Measurements from ENCODE around the gene CHD9NB.
"Not testable (repeated sequence)": the region's sequence is repeated elsewhere in the genome, so short reads cannot be mapped to it uniquely, and the experiment has no call there.

Gene CHD9NB

GRCh38 chr16:53055541-53056391 lies 3.1 kb upstream of the CHD9NB start:
- peak; percentile 64 for DNase-seq

- DNase-seq: peak; percentile 92
Measured at GRCh38 chr16:53054670-53055485, 2.2 kb upstream of the CHD9NB start, which contains the start of gene CHD9. Gene CHD9, plus strand, starts transcription at chr16:53054991. Its CDS starts 101,099 bp downstream, at chr16:53156090.

DNA sequence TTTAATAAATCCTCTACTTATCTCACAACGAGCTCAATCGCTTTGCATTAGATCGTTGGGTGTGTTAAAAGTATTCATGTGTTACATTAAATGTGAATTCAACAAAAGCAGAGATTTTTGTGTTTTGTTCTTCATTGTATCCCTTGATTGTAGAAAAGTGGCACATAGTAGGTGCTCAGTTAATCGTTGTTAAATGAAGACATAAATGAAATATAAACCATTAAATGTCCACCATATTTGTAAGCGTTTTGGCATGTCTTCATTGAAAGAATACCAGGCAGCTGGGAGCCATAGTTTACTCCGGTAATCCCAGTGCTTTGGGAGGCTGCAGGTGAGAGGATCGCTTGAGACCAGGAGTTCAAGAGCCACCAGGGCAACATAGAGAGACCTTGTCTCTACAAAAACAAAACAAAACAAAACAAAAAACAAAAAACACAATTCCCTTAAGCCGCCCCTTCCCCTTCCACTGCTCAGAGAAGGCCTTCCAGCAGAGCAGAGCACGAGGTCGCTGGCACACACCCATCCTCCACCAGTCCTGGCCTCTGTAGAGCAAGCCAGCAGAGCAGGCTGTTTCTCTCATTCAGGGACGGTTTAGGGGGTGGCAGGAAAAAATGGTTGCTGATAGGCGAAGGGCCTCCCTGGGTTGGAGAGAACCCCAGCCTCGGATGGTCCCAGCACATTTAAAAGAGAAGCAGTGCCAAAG lies 1.4 kb upstream of the CHD9NB start:
- DNase-seq: peak; percentile 77

GRCh38 chr16:53051255-53051654 lies 1.4 kb downstream of the CHD9NB start:
- not testable (repeated sequence) for DNase-seq

DNA sequence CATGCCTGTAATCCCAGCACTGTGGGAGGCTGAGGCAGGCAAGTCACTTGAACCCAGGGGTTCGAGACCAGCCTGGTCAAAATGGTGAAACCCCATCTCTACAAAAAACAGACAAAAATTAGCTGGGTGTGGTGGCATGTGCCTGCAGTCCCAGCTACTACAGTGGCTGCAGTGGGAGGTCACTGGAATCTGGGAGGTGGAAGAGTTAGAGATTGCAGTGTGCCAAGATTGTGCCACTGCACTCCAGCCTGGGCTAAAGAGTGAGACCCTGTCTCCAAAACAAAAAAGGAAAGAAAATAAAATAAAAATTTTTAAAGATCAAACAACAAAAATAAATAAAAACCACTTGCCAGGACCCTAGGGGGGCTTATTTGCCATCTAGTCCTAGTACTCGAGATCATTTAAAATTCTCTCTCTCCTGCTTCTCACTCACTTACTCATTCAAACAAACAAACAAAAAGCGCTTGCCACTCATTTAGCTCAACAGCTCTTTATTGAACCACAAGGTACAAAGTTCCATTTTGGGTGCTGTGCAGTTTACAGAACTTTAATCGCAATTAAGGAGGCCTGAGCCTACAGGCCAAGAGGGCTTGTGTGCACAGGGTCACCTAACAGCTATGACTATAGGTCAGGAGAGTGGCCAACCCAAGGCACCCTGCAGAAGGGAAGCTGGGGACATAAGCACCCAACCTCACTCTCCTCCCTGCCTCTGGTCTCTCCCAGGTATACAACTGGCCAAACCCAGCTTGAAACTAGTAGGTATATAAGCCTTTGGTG lies 4.4 kb downstream of the CHD9NB start:
- no peak for DNase-seq

GRCh38 chr16:53047515-53047914 lies 5.2 kb downstream of the CHD9NB start:
- DNase-seq: not testable (repeated sequence)

DNA sequence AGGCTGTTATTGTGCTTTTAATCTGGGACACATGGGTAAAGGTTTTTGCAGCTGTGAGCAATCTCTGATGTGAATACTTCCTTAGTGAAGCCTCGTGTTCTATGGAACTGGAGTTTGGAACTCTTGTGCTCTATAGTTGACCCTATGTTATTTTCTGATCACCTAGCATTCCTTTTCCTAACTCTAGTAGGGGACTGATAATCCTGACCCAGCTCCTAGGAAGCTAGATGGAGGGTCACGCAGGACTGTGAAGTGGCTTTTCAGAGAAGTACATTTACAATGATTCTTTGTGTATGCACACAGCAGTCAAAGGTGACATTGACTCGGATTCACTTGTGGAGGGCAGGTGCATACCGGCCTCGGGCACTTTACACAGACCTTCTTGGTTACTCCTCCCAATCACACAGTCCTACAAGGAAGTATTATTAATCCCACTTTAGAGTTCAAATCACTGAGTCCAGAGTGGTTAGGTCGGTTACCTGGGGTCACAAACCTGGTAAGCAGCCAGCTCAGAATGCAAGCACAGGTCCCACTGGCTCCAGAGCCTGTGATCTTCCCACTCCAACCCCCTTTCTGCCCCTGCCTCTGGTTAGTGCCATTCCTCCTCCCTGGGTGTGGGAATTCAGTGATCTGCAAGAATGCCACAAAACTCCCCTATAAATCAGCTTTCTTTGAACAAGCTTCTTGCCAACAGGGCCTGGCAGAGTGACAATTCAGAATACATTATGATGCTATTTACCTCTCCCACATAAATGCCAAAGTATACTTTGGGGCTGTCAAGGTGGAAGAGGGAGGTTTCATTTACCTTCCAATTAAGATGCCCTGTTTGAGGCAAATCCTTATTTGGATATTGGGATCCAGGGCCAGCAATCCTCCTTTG lies 7.1 kb downstream of the CHD9NB start:
- DNase-seq: no peak

GRCh38 chr16:53043986-53044601 lies 8.6 kb downstream of the CHD9NB start:
- peak; percentile 69 for DNase-seq

DNA sequence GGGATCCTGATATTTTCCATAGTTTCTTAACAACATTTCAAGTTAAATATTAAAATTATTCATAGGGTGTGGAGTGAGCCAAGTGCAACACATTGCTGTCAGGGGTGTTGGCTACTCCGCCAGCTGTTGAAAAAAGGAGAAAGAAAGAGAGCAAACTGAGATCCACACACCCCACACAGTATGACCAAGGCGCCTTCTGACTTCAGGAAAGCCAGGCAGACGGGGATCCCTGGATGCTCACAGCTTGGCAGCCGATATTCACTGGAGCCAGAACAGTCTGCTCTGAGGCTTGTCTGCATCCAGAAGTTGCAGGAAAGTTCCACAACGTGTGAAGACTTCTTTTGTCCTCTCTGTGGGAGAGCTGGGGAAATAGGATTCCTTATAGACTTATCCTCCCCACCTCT lies 9.3 kb downstream of the CHD9NB start:
- peak; percentile 75 for DNase-seq

GRCh38 chr16:53042235-53042701 lies 10.4 kb downstream of the CHD9NB start:
- DNase-seq: no peak

- DNase-seq: peak; percentile 94
Measured at GRCh38 chr16:53041320-53042051, 11.2 kb downstream of the CHD9NB start.

DNA sequence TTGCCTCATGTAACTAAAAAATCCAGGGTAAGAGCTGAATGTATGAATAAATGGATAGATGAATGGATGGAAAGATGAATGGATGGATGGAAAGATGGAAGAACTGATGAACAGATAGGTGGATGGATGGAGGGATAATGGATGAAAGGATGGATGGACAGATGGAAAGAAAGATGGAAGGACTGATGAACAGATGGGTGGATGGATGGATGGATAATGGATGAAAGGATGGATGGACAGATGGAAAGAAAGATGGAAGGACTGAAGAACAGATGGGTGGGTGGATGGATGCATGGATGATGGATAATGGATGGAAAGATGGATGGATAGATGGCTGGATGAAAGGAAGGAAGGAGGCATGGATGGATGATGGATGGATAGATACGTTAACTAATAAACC lies 11.9 kb downstream of the CHD9NB start:
- no peak for DNase-seq

DNA sequence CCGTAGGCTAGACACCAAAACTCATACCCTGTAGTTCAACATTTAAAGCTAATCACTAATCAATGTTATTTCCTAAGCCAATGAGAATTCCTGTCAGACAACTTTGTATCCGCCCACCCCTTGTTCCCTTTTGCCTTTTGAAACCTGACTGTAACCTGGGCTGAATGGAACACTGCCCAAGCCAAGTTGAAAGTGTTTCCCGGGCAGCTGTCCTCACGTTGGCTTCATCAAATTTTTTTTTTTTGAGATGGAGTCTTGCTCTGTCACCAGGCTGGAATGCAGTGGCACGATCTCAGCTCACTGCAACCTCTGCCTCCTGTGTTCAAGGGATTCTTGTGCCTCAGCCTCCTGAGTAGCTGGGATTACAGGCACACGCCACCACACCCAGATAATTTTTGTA lies 16.0 kb downstream of the CHD9NB start:
- DNase-seq: not testable (repeated sequence)

DNA sequence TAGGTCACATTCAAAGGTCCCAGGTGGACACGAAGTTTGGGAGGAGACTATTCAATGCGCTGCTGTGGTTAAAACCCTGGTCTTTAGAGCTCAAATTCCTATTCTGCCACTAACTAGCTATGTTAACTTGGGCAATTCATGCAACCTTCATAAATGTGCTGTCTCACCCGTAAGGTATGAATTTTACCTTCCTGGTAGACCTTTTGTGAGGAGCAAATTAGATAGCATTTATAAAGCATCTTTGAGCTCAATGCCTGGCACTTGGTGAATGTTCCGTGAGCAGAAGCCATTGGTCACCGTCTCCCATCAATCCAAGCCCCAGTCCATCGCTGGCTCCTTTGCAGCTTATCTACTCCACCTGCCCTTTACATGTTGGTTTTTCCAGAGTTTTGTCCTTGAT lies 16.6 kb downstream of the CHD9NB start:
- no peak for DNase-seq

DNA sequence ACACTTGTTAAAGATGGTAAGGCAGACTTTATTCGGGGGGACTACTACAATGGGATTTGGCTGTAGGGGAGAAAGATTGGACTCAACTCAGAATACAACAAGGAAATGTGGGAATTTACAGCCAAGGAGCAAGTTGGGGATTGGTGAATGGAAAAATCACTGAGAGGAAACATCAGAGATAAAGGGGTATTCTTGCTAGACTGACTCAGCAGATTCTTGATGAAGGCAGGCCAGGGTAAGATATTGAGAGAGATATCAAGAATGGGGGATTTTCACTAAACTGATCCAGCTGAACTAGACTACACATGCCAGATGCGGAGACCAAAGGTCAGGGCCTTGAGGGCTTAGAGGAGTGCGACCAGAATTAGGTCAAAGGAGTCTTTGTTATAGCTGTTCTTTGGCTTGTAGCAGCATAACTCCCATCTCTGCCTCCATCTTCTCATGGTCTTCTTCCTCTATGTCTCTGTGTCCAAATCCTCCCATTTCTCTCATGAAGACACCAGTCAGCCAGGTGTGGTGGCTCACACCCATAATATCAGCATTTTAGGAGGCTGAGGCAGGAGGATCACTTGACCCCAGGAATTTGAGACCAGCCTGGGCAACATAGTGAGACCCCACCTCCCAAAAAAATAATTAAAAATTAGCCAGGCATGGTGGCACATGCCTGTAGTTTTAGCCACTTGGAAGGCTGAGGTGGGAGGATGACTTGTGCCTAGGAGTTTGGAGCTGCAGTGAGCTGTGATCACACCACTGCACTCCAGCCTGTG lies 17.3 kb downstream of the CHD9NB start:
- no peak for DNase-seq

DNA sequence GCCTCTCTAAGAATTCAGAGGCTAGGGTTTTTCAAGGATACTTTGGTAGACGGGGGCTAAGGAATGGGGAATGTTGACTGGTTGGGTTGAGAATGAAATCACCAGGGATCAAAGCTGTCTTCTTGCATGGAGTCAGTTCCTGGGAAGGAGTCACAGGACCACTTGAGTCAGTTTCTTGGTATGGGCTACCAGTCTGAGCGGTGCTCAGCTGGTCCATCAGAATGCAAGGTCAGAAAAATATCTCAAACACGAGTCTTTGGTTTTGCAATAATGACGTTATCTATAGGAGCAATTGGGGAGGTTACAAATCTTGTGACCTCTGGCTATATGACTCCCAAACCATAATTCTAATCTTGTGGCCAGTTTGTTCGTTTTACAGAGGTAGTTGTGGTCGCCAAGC lies 18.4 kb downstream of the CHD9NB start:
- DNase-seq: no peak

- DNase-seq: no peak
Measured at GRCh38 chr16:53031323-53031942, 21.3 kb downstream of the CHD9NB start.

- DNase-seq: no peak
Measured at GRCh38 chr16:53029971-53030370, 22.7 kb downstream of the CHD9NB start.

- DNase-seq: no peak
Measured at GRCh38 chr16:53024045-53024444, 28.7 kb downstream of the CHD9NB start.
